Psoas muscle (tissue), 8 donors: ENCODE measurements around the gene PKIB. TPM values are rescaled to one million over a fixed set of nuclear protein-coding genes. Genes with fewer than 3 reads are reported as not detected.

Source experiments
- ATAC-seq, 4 donors: fragments of 200-7000 bp; cut with Tn5 transposase; one replicate each; pipeline ENCODE4 v1.9.1; 2020; ENCODE audit warnings: moderate library complexity in 3 of 4, mild to moderate bottlenecking in 2 of 4
- DNase-seq, 2 donors: peaks; one replicate each; pipeline ENCODE4 v3.0.0-alpha.2; 2020
- H3K27ac ChIP-seq: fragments of 200-600 bp; one replicate; pipeline ENCODE4 v1.8.0; 2022
- H3K27me3 ChIP-seq, 3 donors: fragments of 200-600 bp in 1 of 3; one replicate each; pipeline versions ENCODE4 v1.6.1 to v1.8.0; 2013 to 2022; ENCODE audit warnings: low read length in 2 of 3, mild to moderate bottlenecking in 2 of 3, moderate library complexity in 1 of 3; ENCODE audit not compliant: insufficient read depth in 3 of 3
- H3K36me3 ChIP-seq, 2 donors: fragments of 200-600 bp in 1 of 2; one replicate each; pipeline versions ENCODE4 v1.6.1 to v1.8.0; 2013 to 2022; ENCODE audit warnings: low read depth in 1 of 2, mild to moderate bottlenecking in 1 of 2, moderate library complexity in 1 of 2; ENCODE audit not compliant: insufficient read depth in 1 of 2
- H3K4me1 ChIP-seq: fragments of 200-600 bp; one replicate; pipeline ENCODE4 v1.8.0; 2022
- H3K4me3 ChIP-seq: fragments of 200-600 bp; one replicate; pipeline ENCODE4 v1.8.0; 2022; ENCODE audit warnings: mild to moderate bottlenecking
- H3K9me3 ChIP-seq: fragments of 200-600 bp; one replicate; pipeline ENCODE4 v1.8.0; 2022
- CTCF ChIP-seq: fragments of 200-600 bp; IDR thresholded peaks from one replicate; pipeline ENCODE4 v1.8.0; 2022; ENCODE audit warnings: antibody characterized with exemption
- WGBS, 3 donors: extraction: QIAGEN DNeasy Blood & Tissue Kit; methylation state at CpG; one replicate each; pipeline versions ENCODE4 v1.1.6 to v1.1.7; 2013; 5-methylcytosine and 5-hydroxymethylcytosine counted together
- intact Hi-C, 2 donors: fragments of 100-400 bp; cut with DNase I; formaldehyde crosslinking; loops; one replicate each; pipeline versions ENCODE4 v1.11.0 to v1.14.2; 2022
- polyA plus RNA-seq, 3 donors: library from polyadenylated mRNA; stranded (reverse); fragments of 200-250 nt; gene quantifications; one replicate each; pipeline ENCODE4 v1.2.3, GENCODE V29; 2013
- total RNA-seq, 4 donors: library from RNA; stranded (reverse); fragmentation: NEBNext Ultra II Directional in 2 of 4; extraction: Animal tissue kit (Norgen Biotek cat#: 25700) in 2 of 4; gene quantifications; one replicate each; pipeline versions ENCODE4 v1.2.1 to v1.2.4, GENCODE V29; 2021 to 2023
- donor health status: healthy with polysubstance abuse.
- donor health status: DM: no; HTN: no; CAD: no; lungs with moderate emphysema.
- donor health status: Bipolar disorder and iron deficiency.
- donor health status: healthy.
- donor health status: DM: yes; HTN: yes; CAD: no.
- donor health status: DM: no; HTN: no; CAD: no.
- donor health status: DM: no; HTN: no; CAD: no.
- donor health status: DM: yes; HTN: yes; CAD: no.

Gene PKIB
- total and polyA plus RNA-seq, 7 donors, result 0.20 to 2.4 (median 0.59) TPM

GRCh38 chr6:122567034-122567433, 43.2 kb upstream of the PKIB start:
- Histone ChIP-seq H3K27ac (no peak overlapping the region), H3K36me3 (no peaks in the 10 kb centered on the region), H3K27me3 (no peaks in the 10 kb centered on the region), H3K4me3 (no peak overlapping the region), H3K4me1 (no peaks in the 10 kb centered on the region), H3K9me3 (no peaks in the 10 kb centered on the region)
- intact Hi-C loops, result no loop called here
- no peak for TF ChIP-seq CTCF
- ATAC-seq, result no peak
- 56 to 69% (median 61%) methylated on average over 1 of the region's 1 CpG for WGBS, 3 donors
- DNase-seq, result no peak

GRCh38 chr6:122568350-122568749, 41.9 kb upstream of the PKIB start:
- Histone ChIP-seq H3K36me3 (no peaks in the 10 kb centered on the region), H3K4me3 (no peak overlapping the region), H3K27ac (no peak overlapping the region), H3K9me3 (no peaks in the 10 kb centered on the region), H3K4me1 (no peaks in the 10 kb centered on the region), H3K27me3 (no peaks in the 10 kb centered on the region)
- TF ChIP-seq CTCF, result no peak
- ATAC-seq, result no peak
- DNase-seq, result no peak
- intact Hi-C loops, result no loop called here

GRCh38 chr6:122568797-122569221, 41.4 kb upstream of the PKIB start:
- intact Hi-C loops, result no loop called here
- no peaks in the 10 kb centered on the region for H3K27me3 ChIP-seq
- WGBS, 3 donors, result 63 to 76% (median 66%) methylated on average over 3 of the region's 3 CpGs
- H3K9me3 ChIP-seq, result no peaks in the 10 kb centered on the region
- no peak overlapping the region for H3K27ac ChIP-seq
- no peak for DNase-seq
- ATAC-seq, result no peak
- no peaks in the 10 kb centered on the region for H3K4me1 ChIP-seq
- H3K36me3 ChIP-seq, result no peaks in the 10 kb centered on the region
- no peak for TF ChIP-seq CTCF
- no peak overlapping the region for H3K4me3 ChIP-seq

GRCh38 chr6:122569230-122569771, 40.9 kb upstream of the PKIB start:
- no peak for TF ChIP-seq CTCF
- H3K4me1 ChIP-seq, result no peaks in the 10 kb centered on the region
- H3K27me3 ChIP-seq, result no peaks in the 10 kb centered on the region
- H3K27ac ChIP-seq, result no peak overlapping the region
- H3K9me3 ChIP-seq, result no peaks in the 10 kb centered on the region
- intact Hi-C loops, result no loop called here
- no peak overlapping the region for H3K4me3 ChIP-seq
- DNase-seq (no peak), ATAC-seq (no peak)
- no peaks in the 10 kb centered on the region for H3K36me3 ChIP-seq
- WGBS, 3 donors, result 80 to 84% (median 80%) methylated on average over 6 of the region's 6 CpGs

GRCh38 chr6:122571888-122572287, 38.3 kb upstream of the PKIB start:
- ATAC-seq, result no peak
- WGBS, 3 donors, result 72 to 81% (median 75%) methylated on average over 2 of the region's 2 CpGs
- Histone ChIP-seq H3K4me1 (no peaks in the 10 kb centered on the region), H3K27me3 (no peaks in the 10 kb centered on the region), H3K27ac (no peak overlapping the region), H3K9me3 (no peaks in the 10 kb centered on the region), H3K4me3 (no peak overlapping the region), H3K36me3 (no peaks in the 10 kb centered on the region)
- TF ChIP-seq CTCF, result no peak
- DNase-seq, result no peak
- intact Hi-C loops, result no loop called here
